HCT116 (cell line): ENCODE measurements around the gene TBC1D4. TPM values are rescaled to one million over a fixed set of nuclear protein-coding genes. Genes with fewer than 3 reads are reported as not detected.

ENCODE experiments used
- ATAC-seq: fragments of 200-7000 bp; cut with Tn5 transposase; 2 replicates; pipeline ENCODE4 v1.9.1; 2020; ENCODE audit warnings: mild to moderate bottlenecking, moderate library complexity
- BruUV-seq: library from RNA; stranded (reverse); fragments of 400-500 nt; replicated peaks from 2 replicates; lab custom pipeline; 2021; lab: Mats Ljungman, UMichigan
- CTCF ChIA-PET: fragments of 300-600 bp; sonication (Branson Sonifier 250); formaldehyde crosslinking; loops from one replicate; lab custom pipeline; 2021; ENCODE audit warnings: antibody characterized with exemption; lab: Charles Lee
- POLR2A ChIA-PET: fragments of 300-600, 350-600 bp; sonication (Branson Sonifier 250); formaldehyde crosslinking; loops from one replicate; lab custom pipeline; 2021; ENCODE audit warnings: antibody characterized with exemption; lab: Charles Lee
- RAD21 ChIA-PET, 2 experiments: fragments of 300-600 bp; sonication (Branson Sonifier 250); formaldehyde crosslinking; loops; one replicate each; lab custom pipeline; 2023; ENCODE audit warnings: low total read pairs in 2 of 2; ENCODE audit not compliant: uncharacterized antibody in 2 of 2, unreplicated experiment in 2 of 2, low non-redundant PET in 1 of 2; lab: Charles Lee
- DNase-seq: peaks from one replicate; pipeline ENCODE4 v3.0.0-alpha.2; 2010; ENCODE audit warnings: low read depth, low spot score
- H2AFZ ChIP-seq: fragments of 200-600 bp; shearing (Covaris generic), sonication (generic); 2 replicates; pipeline ENCODE4 v1.6.1; 2017; ENCODE audit warnings: low read depth, mixed run types, mixed read lengths, antibody characterized with exemption, low read length; ENCODE audit not compliant: poor library complexity, severe bottlenecking
- H3K27ac ChIP-seq: 2 replicates; pipeline ENCODE4 v1.5.1; 2012; ENCODE audit warnings: low read depth, low read length
- H3K27me3 ChIP-seq: fragments of 200-600 bp; sonication (generic); 2 replicates; pipeline ENCODE4 v1.6.1; 2016; ENCODE audit warnings: mixed run types, low read length, mixed read lengths; ENCODE audit not compliant: insufficient read depth
- H3K36me3 ChIP-seq, 2 experiments: fragments of 200-500 bp in 1 of 2; fragments of 200-600 bp in 1 of 2; sonication (Bioruptor generic) in 1 of 2; sonication (generic) in 1 of 2; 2 replicates each; pipeline versions ENCODE4 v1.5.1 to v1.6.1; 2014 to 2016; ENCODE audit warnings: low read length in 2 of 2, inconsistent platforms in 1 of 2, mixed read lengths in 1 of 2, mixed run types in 1 of 2; ENCODE audit not compliant: insufficient read depth in 2 of 2, control insufficient read depth in 1 of 2
- H3K4me1 ChIP-seq, 2 experiments: fragments of 200-600 bp in 1 of 2; sonication (generic) in 1 of 2; 2 replicates each; pipeline versions ENCODE4 v1.5.1 to v1.6.1; 2012 to 2017; ENCODE audit warnings: low read length in 2 of 2, inconsistent platforms in 1 of 2, mild to moderate bottlenecking in 1 of 2, mixed read lengths in 1 of 2, mixed run types in 1 of 2, moderate library complexity in 1 of 2; ENCODE audit not compliant: insufficient read depth in 2 of 2, control insufficient read depth in 1 of 2
- H3K4me2 ChIP-seq: fragments of 200-600 bp; sonication (generic); 2 replicates; pipeline ENCODE4 v1.6.1; 2017; ENCODE audit warnings: mixed run types, low read length, mixed read lengths
- H3K4me3 ChIP-seq, 2 experiments: fragments of 200-600 bp in 1 of 2; sonication (generic) in 1 of 2; replicated peaks in 1 of 2; 2 replicates each; pipeline ENCODE4 v1.5.1; 2011 to 2016; ENCODE audit warnings: low read length in 2 of 2, control low read depth in 1 of 2, low read depth in 1 of 2, mild to moderate bottlenecking in 1 of 2, mixed read lengths in 1 of 2, mixed run types in 1 of 2
- H3K79me2 ChIP-seq: fragments of 200-600 bp; sonication (generic); 2 replicates; pipeline ENCODE4 v1.6.1; 2017; ENCODE audit warnings: mild to moderate bottlenecking, mixed run types, low read length, moderate library complexity, mixed read lengths; ENCODE audit not compliant: insufficient read depth
- H3K9ac ChIP-seq: fragments of 200-600 bp; sonication (generic); 2 replicates; pipeline ENCODE4 v1.6.1; 2016; ENCODE audit warnings: low read length, mixed read lengths
- H3K9me2 ChIP-seq: fragments of 200-600 bp; sonication (generic), shearing (Covaris generic); 2 replicates; pipeline ENCODE4 v1.6.1; 2017; ENCODE audit warnings: mixed run types, mild to moderate bottlenecking, moderate library complexity; ENCODE audit not compliant: insufficient read depth
- H3K9me3 ChIP-seq, 2 experiments: fragments of 200-500 bp in 1 of 2; fragments of 200-600 bp in 1 of 2; sonication (Bioruptor generic) in 1 of 2; sonication (generic) in 1 of 2; 2 replicates each; pipeline ENCODE4 v1.6.1; 2014 to 2017; ENCODE audit warnings: low read length in 2 of 2, mixed read lengths in 2 of 2, inconsistent platforms in 1 of 2, low read depth in 1 of 2, mild to moderate bottlenecking in 1 of 2, mixed run types in 1 of 2, moderate library complexity in 1 of 2; ENCODE audit not compliant: control insufficient read depth in 1 of 2, insufficient read depth in 1 of 2
- H4K20me1 ChIP-seq: fragments of 200-600 bp; sonication (generic), shearing (Covaris generic); 2 replicates; pipeline ENCODE4 v1.6.1; 2017; ENCODE audit warnings: mixed run types, mild to moderate bottlenecking, moderate library complexity; ENCODE audit not compliant: insufficient read depth
- CBX3 ChIP-seq: IDR thresholded peaks from 2 replicates; pipeline ENCODE4 v1.6.1; 2012; ENCODE audit warnings: low read depth
- POLR2AphosphoS5 ChIP-seq: IDR thresholded peaks from 2 replicates; pipeline ENCODE4 v1.6.1; 2011; ENCODE audit warnings: mild to moderate bottlenecking, low read depth, low read length, moderate library complexity
- RAD21 ChIP-seq: IDR thresholded peaks from 2 replicates; pipeline ENCODE4 v1.6.1; 2012; ENCODE audit warnings: low read depth, mild to moderate bottlenecking
- SP1 ChIP-seq: IDR thresholded peaks from 2 replicates; pipeline ENCODE4 v1.6.1; 2012; ENCODE audit warnings: low read depth
- TCF7L2 ChIP-seq: IDR thresholded peaks from 2 replicates; pipeline ENCODE4 v1.7.0; 2011; ENCODE audit warnings: borderline replicate concordance, inconsistent platforms; ENCODE audit not compliant: insufficient read depth, insufficient read length; ENCODE audit errors: extremely low read depth
- ZNF274 ChIP-seq: fragments of 200-500 bp; sonication (Bioruptor generic); IDR thresholded peaks from 2 replicates; pipeline ENCODE4 v1.6.1; 2014; ENCODE audit warnings: mild to moderate bottlenecking, low read depth, low read length, inconsistent platforms
- intact Hi-C: fragments of 100-400 bp; cut with micrococcal nuclease; formaldehyde crosslinking; loops from 2 replicates; pipeline ENCODE4 v1.10.0; 2022
- total RNA-seq: library from RNA; stranded (reverse); gene quantifications from one replicate; pipeline ENCODE4 v1.2.1, GENCODE V29; 2021; ENCODE audit not compliant: unreplicated experiment
- TF ChIP-seq, protein P1 (sequence below): IDR thresholded peaks from 2 replicates; pipeline ENCODE4 v1.6.1; 2012
- TF ChIP-seq, protein P2 (sequence below): IDR thresholded peaks from 2 replicates; pipeline ENCODE4 v1.6.1; 2012; ENCODE audit warnings: low read depth

Gene TBC1D4
- total RNA-seq, 1 experiment from 2014 or later: 24.6 TPM

DNA sequence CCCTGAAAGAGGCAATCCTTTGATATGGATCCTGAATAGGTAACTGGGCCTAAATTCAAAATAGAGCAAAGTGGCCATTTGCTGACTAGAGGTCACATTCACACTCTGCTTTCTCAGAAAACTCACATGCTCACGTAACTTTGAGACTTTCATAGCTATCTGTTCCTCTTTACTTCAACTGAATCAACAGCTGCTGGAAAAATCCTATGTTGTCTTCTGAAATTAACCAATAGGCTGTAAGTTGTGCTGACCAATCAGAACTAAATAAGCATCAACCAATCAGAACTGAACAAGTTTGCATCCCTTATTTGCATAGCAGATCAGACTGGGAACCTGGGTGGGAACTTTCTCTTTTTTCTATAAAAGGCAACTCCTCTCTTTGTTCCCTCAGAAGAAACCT, 24.0 kb upstream of the TBC1D4 start:
- ATAC-seq (no peak), DNase-seq (no peak)
- ChIA-PET RAD21 (no interaction called here), POLR2A (no interaction called here), CTCF (no interaction called here)
- no peaks in the 10 kb centered on the region for H3K79me2 ChIP-seq
- H3K9ac ChIP-seq: no peak overlapping the region
- H4K20me1 ChIP-seq: no peaks in the 10 kb centered on the region
- no peak overlapping the region for H3K4me2 ChIP-seq
- peak overlapping the region; percentile 50 for H2AFZ ChIP-seq
- no peaks in the 10 kb centered on the region for H3K36me3 ChIP-seq
- H3K4me1 ChIP-seq: no peaks in the 10 kb centered on the region
- BruUV-seq: no TSS peak
- TF ChIP-seq, protein P1, sequence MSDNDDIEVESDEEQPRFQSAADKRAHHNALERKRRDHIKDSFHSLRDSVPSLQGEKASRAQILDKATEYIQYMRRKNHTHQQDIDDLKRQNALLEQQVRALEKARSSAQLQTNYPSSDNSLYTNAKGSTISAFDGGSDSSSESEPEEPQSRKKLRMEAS: no peak
- TF ChIP-seq CBX3: no peak
- TF ChIP-seq TCF7L2: no peak
- TF ChIP-seq ZNF274: no peak
- TF ChIP-seq, protein P2, sequence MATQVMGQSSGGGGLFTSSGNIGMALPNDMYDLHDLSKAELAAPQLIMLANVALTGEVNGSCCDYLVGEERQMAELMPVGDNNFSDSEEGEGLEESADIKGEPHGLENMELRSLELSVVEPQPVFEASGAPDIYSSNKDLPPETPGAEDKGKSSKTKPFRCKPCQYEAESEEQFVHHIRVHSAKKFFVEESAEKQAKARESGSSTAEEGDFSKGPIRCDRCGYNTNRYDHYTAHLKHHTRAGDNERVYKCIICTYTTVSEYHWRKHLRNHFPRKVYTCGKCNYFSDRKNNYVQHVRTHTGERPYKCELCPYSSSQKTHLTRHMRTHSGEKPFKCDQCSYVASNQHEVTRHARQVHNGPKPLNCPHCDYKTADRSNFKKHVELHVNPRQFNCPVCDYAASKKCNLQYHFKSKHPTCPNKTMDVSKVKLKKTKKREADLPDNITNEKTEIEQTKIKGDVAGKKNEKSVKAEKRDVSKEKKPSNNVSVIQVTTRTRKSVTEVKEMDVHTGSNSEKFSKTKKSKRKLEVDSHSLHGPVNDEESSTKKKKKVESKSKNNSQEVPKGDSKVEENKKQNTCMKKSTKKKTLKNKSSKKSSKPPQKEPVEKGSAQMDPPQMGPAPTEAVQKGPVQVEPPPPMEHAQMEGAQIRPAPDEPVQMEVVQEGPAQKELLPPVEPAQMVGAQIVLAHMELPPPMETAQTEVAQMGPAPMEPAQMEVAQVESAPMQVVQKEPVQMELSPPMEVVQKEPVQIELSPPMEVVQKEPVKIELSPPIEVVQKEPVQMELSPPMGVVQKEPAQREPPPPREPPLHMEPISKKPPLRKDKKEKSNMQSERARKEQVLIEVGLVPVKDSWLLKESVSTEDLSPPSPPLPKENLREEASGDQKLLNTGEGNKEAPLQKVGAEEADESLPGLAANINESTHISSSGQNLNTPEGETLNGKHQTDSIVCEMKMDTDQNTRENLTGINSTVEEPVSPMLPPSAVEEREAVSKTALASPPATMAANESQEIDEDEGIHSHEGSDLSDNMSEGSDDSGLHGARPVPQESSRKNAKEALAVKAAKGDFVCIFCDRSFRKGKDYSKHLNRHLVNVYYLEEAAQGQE: no peak
- TF ChIP-seq POLR2AphosphoS5: no peak
- no peak for TF ChIP-seq RAD21
- TF ChIP-seq SP1: no peak
- no peaks in the 10 kb centered on the region for H3K27me3 ChIP-seq
- no peak overlapping the region for H3K4me3 ChIP-seq
- H3K9me3 ChIP-seq: no peaks in the 10 kb centered on the region
- intact Hi-C loops: no loop called here
- H3K9me2 ChIP-seq: 0 out of 2 replicates have a peak, but pooled peaks cover 2% of the 10 kb centered on the region
- no peak overlapping the region for H3K27ac ChIP-seq
